NCI-H82 treated with DMSO at 0.1 percent for 48 hours (cell line): ENCODE results near the gene COL23A1.
"Not testable (repeated sequence)": the region's sequence is repeated elsewhere in the genome, so short reads cannot be mapped to it uniquely, and the experiment has no call there.

Experiments
- DNase-seq: peaks from one replicate; lab custom pipeline; 2025; ENCODE audit not compliant: unreplicated experiment; lab: John Stamatoyannopoulos, UW

Gene COL23A1

DNA sequence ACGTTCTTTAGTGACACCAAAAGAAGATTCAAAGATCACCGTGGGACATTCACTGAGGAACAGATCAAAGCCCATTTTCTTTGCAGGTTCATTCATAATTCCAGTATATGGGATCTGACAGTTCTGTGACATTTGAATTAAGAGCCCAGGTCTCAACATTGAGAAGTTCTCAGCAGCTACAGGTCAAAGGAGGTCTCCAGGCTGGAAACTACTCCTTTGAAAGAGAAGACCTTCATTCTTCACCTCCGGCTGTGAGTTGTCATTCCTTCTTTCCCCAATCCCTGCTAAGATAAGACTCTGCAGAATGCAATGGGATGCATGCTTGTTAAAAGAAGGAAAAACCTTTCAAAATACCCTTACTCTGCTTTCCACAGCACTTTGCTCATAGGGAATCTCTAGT lies 79.0 kb downstream of the COL23A1 start:
- DNase-seq, result no peak

DNA sequence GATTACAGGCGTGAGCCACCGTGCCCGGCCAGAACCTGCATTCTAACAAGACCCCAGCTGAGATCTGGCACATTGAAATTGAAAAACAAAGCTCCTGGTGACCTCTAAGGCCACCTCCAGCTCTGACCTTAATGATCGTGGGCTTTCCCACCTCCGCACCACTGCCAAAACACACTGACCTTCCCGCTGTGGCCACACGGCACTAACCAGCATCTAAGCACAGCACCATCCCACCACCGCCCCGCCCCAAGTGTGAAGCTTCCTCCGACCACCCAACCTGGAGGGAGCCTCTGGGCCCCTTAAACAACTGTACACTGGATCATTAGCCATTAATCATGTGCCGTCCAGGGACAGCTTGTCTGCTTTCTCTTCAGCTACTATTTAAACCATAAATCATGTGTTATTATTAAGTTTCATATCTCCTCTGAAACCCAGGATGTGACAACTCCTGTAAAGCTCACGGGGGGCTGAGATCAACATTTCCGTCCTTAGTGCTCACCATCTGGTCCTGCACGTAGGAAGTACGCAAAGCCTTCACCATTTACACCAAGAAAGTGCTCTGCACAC lies 80.6 kb downstream of the COL23A1 start:
- no peak for DNase-seq

DNA sequence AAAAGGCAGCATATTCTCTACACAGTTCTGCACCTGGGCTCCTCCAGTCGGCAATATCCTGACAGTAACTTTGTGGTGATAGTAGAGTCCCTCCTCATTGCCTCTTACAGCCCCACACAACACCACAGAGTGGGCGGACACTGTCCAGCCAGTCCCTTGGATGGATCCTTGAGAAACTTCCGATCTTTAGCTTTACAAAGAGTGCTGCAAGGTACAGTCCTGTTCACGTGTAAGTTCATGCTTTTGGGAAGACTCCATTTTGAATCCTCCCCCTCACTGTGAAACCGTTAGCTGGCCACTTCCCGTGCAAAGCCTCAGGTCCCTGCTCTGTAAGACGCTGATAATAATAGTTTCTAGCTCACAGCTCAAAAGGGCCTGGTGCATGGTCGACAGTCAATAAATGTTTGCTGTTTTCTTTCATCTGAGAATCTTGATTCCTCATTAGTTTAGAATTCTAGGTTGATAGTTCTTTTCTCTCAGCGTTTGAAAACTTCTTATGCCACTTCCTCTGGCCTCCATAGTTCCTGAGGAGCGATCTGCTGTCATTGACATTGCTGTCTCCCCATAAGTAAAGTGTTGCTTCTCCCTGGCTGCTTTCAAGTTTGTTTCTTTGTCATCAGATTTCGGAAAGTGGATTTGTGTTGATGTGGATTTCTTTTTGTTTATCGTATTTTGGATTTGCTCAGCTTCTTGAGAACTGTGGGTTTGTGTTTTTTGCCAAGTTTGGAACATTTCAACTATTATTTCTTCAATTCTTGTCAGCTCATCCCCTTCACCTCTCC lies 82.9 kb downstream of the COL23A1 start:
- DNase-seq, result no peak

DNA sequence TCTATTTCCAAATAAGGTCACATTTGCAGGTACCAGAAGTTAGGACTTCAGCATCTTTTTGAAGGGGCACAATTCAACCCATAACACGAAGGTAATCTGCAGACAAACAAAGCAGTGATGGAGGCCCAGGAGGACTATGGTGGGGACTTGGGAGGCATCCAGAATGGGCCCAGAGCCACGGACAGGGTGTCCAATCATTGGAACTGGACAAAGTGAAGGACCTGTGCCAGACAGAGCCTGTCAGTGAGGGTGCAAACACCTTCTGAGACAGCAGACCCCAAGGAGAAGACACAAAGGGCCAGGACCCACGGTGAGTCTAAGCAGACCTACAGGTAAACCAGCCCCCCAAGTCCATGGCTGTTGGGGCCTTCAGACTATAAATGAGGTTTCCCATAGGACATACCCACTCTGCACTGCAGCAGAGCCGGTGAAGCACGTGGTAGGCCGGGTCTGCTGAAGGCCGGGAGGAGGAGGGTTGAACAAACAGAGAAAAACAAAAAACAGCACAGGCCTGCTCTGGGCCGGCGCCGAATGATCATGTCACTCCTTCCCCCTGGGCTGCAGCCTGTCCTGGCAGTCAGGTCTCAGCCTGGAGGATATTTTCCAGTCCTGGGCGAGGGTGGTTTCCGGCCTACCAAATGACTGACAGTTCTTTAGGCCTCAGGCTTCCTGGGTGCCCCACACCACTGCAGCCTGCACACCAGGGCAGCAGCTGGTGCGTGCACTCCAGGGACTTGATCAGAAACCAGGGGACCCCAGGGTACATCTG lies 84.4 kb downstream of the COL23A1 start:
- DNase-seq, result no peak

DNA sequence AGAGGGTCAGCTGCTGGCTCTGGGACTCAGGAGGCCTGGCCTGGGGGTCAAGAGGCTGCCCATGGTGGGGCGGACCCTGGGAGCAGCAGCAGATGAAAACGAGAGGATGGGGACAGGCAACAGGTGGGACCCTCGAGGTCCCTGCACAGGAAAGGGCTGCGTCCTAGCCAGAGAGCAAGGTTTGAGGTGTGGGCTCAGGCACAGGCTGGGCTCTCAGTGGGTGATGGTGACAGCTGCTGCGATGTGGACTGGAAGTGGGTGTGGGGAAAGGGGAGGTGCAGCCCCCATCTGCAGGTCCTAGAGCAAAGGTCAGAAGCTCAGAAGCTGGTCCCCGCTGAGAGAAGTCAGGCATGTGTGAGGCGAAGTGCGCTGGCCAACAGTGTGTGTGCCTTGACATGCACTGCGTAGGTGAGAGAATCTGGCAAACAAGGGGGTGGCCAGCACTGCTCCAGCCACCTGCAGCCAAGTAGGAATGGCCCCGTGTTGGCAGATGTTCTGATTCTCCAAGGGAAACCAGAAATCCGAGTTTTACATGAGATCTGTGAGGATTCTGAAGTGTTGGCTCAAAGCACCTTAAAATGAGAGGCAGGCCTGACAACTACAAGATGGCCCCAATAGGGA lies 85.7 kb downstream of the COL23A1 start:
- no peak for DNase-seq

DNA sequence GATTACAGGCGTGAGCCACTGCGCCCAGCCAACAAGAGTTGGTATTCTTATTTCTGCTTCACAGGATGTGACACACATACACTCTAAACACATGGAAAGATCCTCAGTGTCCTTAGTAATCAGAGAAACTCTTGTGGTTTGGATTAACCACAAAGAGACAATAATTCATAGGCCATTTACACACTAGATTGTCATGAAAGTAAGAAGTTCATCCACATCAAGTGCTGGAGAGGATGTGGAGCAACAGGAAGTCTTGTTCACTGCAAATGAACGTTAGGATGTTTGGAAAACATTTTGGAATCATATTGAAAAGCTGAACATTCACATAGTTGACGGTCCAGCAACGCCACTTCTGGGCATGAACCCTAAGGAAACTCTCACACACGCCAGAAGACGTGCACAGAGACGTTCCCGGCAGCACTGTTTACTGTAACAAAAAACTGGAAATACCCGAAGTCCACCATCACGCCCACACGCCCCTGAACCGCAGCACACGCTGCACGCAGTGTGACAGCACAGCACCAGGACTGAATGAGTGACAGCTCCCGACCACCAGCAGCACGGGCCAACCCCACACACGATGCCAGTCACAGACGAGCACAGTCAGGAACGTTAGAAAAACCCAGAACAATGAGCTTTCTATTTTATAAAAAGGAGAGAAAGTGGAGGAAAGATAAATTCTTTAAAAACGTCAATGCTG lies 87.6 kb downstream of the COL23A1 start:
- no peak for DNase-seq

DNA sequence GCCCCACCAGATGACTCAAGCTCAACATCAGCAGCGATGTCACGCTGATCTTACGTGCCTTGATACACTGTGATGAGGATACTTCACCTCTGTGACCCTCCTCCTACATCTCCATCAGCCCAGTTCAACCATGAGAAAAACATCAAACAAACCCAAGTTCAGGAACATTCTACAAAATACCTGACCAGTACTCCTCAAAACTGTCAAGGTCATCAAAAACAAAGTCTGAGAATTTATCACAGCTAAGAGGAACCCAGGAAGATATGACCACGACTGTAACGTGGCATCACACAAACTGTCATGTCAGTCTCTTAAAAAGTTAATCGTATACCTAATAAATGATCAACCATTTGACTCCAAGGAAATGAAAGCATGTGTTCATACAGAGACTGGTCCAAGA lies 90.8 kb downstream of the COL23A1 start:
- no peak for DNase-seq

DNA sequence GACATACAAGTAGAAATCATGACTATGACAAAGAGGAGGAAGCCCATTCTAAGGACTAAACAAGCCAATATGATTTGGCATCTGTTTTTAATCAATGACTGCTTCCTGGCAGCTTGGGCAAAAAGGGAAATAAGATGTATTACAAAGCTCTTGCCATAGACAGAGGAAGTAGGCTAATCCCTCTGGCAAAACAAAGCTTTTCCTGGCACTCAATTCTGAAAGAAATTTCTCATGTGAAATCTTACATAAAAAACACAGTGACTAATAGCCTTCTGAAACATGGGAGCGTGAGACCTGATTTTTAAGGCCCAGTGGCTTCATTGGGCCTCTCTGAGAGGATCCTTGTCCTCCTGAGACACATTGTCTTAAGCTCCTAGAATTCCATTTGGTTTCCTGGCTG lies 93.6 kb downstream of the COL23A1 start:
- no peak for DNase-seq

DNA sequence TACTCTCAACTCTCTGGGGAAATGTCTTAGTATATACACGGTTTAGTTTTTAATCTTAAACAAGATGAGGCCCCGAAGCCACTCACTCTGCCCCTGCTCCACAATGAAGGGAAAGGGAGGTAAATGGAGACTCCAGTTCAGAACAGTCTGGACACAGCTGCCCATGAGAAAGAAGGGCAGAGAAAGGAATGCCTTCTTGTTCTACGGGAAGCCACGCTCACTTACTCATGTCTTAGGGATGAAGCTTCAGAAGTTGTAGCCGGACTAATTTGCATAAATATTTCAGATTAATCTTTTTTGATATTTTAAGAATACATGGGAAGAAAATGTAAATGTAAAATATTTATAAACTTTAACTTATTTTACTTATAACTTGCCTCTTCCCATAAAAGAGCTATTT lies 94.0 kb downstream of the COL23A1 start:
- DNase-seq, result no peak

DNA sequence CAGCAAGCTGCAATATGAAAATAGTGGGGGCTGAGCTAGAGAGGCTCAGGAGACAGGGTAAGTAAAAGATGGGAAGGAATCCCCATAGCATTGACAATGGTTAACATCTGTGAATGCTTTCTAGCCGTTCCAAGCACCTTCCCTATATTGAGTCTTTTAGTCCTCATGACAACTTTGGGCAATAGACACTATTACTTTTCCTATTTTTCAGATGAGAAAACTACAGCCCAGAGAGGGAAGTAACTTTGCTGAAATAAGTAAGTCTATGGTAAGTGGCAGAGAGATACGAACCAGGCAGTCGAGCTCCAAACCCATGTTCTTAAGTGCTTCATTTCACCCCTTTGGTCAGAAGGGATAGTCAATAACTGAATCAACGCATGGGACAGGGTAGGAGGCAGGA lies 94.5 kb downstream of the COL23A1 start:
- DNase-seq, result no peak

DNA sequence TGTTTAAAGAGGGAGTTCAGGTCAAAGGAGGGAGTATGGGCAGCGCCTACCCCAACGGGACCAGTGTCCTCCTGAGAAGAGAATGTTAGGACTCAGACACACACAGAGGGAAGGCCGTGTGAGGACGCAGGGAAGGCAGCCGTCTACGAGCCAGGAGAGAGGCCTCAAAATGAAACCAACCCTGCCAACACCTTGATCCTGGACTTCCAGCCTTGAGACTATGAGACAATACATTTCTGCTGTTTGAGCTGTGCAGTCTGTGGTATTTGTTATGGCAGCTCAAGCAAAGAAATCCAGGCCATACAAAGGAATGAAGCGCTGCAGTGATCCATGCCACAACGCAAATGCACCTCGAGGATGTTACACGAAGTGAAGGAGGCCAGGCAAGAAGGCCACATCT lies 97.9 kb downstream of the COL23A1 start:
- DNase-seq, result no peak

DNA sequence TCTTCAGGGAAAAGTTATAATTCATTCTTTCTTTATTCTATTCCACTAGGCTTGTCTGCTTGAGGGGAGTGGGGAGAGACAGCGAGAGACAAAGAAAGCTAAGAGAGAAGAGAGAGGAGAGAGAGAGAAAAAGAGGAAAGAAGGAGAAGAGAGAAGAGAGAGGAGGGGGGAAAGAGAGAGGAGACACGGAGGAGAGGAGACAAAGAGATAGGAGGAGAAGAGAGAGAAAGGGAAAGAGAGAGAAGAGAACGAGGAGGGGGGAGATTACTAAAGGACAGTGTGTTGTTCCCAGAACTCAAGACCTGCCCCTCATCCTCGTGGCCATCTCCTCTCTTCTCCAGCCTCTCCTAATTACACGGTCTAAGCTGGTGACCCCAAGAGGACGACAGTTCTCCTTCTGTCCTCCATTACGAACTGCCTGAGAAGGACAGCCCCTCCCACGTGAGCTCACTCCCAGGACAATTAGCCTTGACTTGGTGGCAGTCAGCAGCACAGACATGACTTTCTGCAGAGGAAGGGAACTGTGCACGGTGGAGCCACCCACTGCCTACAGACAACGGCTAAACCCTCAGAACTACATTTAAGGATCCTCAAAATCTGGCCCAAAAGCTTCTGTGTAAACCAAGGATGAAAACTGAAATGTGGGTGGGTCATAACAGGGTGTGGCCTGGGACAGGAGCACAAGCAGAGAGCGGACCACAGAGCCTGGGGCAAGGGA lies 99.1 kb downstream of the COL23A1 start:
- DNase-seq, result no peak

DNA sequence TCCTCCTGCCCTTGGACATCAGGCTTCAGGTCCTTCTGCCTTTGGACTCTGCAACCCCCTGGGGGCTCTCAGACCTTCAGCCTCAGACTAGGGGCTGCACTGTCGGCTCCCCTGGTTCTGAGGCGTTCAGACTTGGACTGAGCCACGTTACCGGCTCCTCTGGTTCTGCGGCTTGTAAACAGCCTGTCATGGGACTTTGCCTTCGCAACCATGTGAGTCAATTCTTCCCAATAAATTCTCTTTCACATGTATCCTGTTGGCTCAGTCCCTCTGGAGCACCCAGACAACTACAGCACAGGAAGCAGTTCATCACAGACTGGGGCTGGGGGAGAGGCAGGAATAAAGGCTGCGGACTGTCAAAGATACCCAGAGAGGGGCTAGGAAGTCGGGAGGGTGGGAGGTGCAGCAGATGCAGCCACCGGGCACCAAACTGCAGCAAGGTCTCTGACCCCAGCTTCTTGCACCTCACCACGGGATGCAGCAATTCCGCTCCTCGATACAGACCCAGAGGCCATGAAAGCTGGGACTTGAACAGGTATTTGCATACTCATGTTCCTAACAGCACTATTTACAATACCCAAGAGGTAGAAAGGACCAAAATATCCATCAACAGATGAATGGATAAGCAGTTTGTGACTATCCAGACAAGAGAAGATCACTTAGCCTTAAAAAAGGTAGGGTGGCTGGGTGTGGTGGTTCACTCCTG lies 100.8 kb downstream of the COL23A1 start:
- no peak for DNase-seq

DNA sequence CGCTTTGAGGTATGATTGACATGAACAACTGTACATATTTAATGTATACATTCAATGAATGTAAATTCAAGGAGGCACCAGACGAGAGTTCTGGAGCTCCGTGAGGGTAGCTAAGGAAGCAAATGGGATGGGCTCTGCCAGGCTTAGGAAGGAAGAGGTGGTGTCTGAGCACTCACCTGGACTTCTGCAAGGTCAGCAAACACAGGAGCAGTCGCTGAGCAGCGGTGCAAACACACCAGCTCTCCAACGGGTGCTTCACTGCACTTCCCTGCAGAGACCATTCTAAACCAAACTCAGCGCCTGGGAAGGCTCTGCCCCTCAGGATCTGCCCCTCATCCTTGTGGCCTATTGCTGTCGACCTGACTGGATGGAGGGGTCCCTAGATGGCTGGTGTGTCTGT lies 101.5 kb downstream of the COL23A1 start:
- DNase-seq, result no peak

DNA sequence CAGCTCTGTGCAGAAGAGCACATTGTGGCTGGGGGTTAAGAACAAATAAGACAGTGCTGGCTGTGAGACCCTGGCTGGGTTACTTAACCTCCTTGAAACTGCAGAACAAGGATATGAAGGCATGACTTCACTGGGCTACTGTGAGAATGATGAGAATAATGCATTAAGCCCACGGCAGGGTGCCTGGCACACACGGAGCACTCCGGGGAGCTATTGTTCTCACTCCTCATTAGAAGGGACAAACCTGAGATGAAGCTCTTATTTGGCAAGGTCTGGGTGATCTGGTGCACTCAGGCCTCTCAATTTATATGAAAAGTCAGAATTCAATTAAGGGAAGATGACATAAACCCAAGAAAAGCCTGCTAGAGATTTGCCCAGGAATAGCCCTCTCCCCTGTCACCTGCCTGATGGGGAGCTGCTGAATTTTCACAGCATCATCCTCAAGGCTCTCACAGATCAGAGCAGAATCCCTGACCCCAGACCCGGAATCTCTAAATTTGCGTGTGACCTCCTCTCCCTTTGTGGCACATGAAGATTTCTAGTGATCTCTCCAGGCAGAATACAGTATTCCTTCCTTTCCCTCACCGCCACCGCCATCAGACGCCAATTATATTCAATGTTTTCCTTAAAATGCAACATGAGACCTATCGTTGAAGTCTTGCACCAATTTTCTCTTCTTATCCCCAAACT lies 102.1 kb downstream of the COL23A1 start:
- no peak for DNase-seq

DNA sequence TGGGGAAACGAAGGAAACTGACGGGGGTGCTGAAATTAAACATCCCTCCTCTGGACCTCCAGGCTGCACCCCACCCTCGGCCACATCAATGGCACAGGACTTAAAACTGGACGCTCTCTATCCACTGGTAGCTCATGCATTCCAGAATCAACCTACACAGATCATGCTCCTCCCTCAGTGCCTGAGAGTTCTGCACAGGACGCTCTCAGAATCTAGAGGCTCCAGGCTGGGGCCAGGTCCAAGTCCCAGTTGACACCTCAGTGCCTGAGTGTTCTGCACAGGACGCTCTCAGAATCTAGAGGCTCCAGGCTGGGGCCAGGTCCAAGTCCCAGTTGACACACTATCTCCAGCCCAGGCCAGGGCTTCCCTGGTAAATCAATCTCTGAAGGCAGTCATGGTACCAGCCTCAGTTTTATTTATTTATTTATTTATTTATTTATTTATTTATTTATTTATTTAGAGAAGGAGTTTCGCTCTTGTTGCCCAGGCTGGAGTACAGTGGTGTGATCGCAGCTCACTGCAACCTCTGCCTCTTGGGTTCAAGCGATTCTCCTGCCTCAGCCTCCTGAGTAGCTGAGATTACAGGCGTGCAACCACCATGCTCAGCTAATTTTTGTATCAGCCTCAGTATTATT lies 103.2 kb downstream of the COL23A1 start:
- not testable (repeated sequence) for DNase-seq

DNA sequence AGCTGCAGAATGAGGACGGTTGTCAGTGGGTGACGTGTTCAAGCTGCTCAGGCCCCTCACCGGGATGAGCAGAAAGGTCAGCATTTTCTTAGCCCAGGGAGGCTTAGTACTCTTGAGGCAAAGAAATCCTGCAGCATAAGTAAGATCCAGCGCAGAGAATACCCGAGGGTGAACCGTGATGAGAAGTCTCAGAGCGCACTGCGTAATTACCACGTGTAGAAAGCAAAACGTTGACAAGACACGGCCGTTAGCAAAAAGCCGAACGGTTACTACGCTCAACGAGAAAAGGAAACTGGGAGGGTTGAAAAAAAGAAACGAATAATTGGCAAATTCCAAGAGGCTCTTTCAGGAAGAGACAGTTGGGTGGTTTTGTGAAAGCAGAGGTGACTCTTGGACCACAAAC lies 104.0 kb downstream of the COL23A1 start:
- no peak for DNase-seq

DNA sequence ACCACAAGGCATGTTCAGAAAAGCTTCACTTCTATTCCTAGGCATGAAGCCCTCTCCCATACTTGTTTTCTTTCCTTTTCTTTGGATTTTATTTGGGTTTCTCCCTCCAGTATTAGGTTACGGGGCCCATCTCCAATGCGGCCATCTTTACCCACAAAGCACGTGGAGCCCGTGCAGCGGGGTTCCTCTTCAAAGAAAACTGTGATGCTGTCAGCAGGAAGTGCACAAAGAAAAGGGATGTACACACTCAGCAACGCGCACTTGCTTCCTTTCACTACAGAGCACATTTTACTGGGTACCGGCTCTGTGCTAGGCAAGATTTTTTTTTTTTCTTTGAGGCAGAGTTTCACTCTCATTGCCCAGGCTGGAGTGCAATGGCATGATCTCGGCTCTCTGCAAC lies 106.6 kb downstream of the COL23A1 start:
- no peak for DNase-seq

DNA sequence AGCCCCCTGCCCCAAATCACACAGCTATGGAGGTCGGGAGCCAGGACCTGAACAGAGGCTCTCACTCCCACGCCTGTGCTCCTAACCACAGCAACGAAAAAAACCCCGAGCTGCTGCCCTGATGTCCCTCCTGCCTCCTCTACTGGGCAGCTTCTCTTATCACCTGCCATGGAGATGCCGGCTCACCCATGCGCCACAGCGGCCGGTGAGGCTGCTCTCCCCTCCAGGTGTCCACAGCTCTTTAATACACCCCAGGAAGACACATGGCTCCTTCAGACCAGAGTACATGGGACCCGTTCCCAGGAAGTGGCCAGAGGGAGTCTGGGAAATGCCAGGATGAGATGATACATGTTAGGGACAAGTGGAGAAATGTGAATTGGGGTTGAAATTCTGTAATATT lies 110.9 kb downstream of the COL23A1 start:
- DNase-seq, result no peak
